ENCODE measurements around the gene AKT1. TPM values are rescaled to one million over a fixed set of nuclear protein-coding genes. Genes with fewer than 3 reads are reported as not detected.

The AKT1 gene
- total and polyA plus RNA-seq, 2 of the 13 experiments (the other 11 are each of a cell fraction or from before 2014, with no cell fraction given), result 96.2 to 116 TPM

DNA sequence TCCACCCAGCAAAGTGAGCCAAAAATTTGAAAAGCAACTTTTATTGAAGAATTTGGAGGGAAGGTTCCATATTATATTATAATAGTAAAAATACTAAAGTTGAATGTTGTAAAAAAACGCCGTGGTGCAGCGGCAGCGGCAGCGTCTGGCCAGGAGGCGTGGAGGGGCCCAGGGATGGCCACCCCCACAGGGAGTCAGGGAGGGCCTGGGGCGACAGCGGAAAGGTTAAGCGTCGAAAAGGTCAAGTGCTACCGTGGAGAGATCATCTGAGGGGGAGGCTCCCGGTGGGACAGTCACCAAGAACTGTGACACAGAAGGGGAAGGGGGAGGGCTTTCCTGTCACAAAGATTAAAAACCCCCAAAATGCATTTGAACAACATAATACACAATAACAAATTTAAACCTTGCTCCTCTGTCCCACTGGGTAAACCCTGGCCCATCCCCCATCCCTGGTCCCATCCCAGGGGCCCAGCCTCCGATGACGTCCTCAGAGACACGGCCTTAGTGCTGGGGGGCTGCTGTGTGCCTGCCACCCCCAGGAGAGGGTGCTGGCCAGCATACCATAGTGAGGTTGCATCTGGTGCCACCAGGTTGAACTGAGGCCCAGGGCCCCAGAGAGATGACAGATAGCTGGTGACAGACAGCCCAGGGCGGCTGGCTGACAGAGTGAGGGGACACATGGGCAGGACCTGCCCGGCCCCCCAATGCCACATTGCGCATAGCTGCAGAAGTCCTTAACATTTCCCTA lies 26.1 kb downstream of the AKT1 start (continued):
- TF ChIP-seq, protein P1, sequence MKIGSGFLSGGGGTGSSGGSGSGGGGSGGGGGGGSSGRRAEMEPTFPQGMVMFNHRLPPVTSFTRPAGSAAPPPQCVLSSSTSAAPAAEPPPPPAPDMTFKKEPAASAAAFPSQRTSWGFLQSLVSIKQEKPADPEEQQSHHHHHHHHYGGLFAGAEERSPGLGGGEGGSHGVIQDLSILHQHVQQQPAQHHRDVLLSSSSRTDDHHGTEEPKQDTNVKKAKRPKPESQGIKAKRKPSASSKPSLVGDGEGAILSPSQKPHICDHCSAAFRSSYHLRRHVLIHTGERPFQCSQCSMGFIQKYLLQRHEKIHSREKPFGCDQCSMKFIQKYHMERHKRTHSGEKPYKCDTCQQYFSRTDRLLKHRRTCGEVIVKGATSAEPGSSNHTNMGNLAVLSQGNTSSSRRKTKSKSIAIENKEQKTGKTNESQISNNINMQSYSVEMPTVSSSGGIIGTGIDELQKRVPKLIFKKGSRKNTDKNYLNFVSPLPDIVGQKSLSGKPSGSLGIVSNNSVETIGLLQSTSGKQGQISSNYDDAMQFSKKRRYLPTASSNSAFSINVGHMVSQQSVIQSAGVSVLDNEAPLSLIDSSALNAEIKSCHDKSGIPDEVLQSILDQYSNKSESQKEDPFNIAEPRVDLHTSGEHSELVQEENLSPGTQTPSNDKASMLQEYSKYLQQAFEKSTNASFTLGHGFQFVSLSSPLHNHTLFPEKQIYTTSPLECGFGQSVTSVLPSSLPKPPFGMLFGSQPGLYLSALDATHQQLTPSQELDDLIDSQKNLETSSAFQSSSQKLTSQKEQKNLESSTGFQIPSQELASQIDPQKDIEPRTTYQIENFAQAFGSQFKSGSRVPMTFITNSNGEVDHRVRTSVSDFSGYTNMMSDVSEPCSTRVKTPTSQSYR (CRISPR knock-in tag; IDR thresholded peaks at IDR 0.05; ENCODE audit: borderline replicate concordance), result 0 out of 2 replicates have a peak, but pooled peaks have one; percentile 31
- TF ChIP-seq NR2F2 (IDR thresholded peaks at IDR 0.05; ENCODE audit: borderline replicate concordance, low read depth), result no peak
- TF ChIP-seq, protein P2, sequence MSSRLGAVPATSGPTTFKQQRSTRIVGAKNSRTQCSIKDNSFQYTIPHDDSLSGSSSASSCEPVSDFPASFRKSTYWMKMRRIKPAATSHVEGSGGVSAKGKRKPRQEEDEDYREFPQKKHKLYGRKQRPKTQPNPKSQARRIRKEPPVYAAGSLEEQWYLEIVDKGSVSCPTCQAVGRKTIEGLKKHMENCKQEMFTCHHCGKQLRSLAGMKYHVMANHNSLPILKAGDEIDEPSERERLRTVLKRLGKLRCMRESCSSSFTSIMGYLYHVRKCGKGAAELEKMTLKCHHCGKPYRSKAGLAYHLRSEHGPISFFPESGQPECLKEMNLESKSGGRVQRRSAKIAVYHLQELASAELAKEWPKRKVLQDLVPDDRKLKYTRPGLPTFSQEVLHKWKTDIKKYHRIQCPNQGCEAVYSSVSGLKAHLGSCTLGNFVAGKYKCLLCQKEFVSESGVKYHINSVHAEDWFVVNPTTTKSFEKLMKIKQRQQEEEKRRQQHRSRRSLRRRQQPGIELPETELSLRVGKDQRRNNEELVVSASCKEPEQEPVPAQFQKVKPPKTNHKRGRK (CRISPR knock-in tag; IDR thresholded peaks at IDR 0.05), result no peak
- TF ChIP-seq RFX5 (IDR thresholded peaks at IDR 0.05; ENCODE audit: low read depth, low read length), result no peak
- TF ChIP-seq, protein P3, sequence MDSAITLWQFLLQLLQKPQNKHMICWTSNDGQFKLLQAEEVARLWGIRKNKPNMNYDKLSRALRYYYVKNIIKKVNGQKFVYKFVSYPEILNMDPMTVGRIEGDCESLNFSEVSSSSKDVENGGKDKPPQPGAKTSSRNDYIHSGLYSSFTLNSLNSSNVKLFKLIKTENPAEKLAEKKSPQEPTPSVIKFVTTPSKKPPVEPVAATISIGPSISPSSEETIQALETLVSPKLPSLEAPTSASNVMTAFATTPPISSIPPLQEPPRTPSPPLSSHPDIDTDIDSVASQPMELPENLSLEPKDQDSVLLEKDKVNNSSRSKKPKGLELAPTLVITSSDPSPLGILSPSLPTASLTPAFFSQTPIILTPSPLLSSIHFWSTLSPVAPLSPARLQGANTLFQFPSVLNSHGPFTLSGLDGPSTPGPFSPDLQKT (CRISPR knock-in tag; IDR thresholded peaks at IDR 0.05; ENCODE audit: borderline replicate concordance), result no peak
- TF ChIP-seq, protein P4, sequence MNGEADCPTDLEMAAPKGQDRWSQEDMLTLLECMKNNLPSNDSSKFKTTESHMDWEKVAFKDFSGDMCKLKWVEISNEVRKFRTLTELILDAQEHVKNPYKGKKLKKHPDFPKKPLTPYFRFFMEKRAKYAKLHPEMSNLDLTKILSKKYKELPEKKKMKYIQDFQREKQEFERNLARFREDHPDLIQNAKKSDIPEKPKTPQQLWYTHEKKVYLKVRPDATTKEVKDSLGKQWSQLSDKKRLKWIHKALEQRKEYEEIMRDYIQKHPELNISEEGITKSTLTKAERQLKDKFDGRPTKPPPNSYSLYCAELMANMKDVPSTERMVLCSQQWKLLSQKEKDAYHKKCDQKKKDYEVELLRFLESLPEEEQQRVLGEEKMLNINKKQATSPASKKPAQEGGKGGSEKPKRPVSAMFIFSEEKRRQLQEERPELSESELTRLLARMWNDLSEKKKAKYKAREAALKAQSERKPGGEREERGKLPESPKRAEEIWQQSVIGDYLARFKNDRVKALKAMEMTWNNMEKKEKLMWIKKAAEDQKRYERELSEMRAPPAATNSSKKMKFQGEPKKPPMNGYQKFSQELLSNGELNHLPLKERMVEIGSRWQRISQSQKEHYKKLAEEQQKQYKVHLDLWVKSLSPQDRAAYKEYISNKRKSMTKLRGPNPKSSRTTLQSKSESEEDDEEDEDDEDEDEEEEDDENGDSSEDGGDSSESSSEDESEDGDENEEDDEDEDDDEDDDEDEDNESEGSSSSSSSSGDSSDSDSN (CRISPR knock-in tag; IDR thresholded peaks at IDR 0.05), result no peak
- peak; percentile 82 for TF ChIP-seq RBM22 (optimal IDR thresholded peaks at IDR 0.05; ENCODE audit: low read length)
- TF ChIP-seq, protein P5, sequence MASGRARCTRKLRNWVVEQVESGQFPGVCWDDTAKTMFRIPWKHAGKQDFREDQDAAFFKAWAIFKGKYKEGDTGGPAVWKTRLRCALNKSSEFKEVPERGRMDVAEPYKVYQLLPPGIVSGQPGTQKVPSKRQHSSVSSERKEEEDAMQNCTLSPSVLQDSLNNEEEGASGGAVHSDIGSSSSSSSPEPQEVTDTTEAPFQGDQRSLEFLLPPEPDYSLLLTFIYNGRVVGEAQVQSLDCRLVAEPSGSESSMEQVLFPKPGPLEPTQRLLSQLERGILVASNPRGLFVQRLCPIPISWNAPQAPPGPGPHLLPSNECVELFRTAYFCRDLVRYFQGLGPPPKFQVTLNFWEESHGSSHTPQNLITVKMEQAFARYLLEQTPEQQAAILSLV (CRISPR knock-in tag; IDR thresholded peaks at IDR 0.05; ENCODE audit: borderline replicate concordance), result no peak
- TF ChIP-seq SMARCC2 (IDR thresholded peaks at IDR 0.05), result no peak
- peak; percentile 91 for TF ChIP-seq AGO1 (IDR thresholded peaks at IDR 0.05; ENCODE audit: low read depth, low read length, poor library complexity, severe bottlenecking)
- TF ChIP-seq HOXA7 (CRISPR knock-in tag; IDR thresholded peaks at IDR 0.05), result no peak
- TF ChIP-seq SUZ12 (IDR thresholded peaks at IDR 0.05; ENCODE audit: low read depth, low read length), result no peak
- no peak for TF ChIP-seq NR1H2 (CRISPR knock-in tag; IDR thresholded peaks at IDR 0.05; ENCODE audit: borderline replicate concordance, low read depth)
